GM12891 (cell line): Measurements from ENCODE around the gene MOB1A.
A peak's percentile ranks its signal among the peaks of the same experiment; 100 is the strongest.
"Not testable (repeated sequence)": the region's sequence is repeated elsewhere in the genome, so short reads cannot be mapped to it uniquely, and the experiment has no call there.

ENCODE experiments used
- DNase-seq: peaks from one replicate; pipeline ENCODE4 v3.0.0; 2011; ENCODE audit warnings: low spot score; ENCODE audit not compliant: insufficient read length
- FAIRE-seq: peaks from 2 replicates; lab custom pipeline; 2011; peaks lifted over from hg19 to GRCh38; lab: Jason Lieb, UNC
- PAX5 ChIP-seq: IDR thresholded peaks from 2 replicates; pipeline ENCODE4 v1.6.1; 2011; ENCODE audit warnings: low read length, moderate library complexity, mild to moderate bottlenecking; ENCODE audit not compliant: insufficient read depth, severe bottlenecking
- POLR2A ChIP-seq: IDR thresholded peaks from 2 replicates; pipeline ENCODE4 v1.6.1; 2011; ENCODE audit warnings: low read depth, low read length, control low read depth
- POLR2AphosphoS5 ChIP-seq: IDR thresholded peaks from 2 replicates; pipeline ENCODE4 v1.6.1; 2011; ENCODE audit warnings: low read depth, low read length, control low read depth
- POU2F2 ChIP-seq: IDR thresholded peaks from 2 replicates; pipeline ENCODE4 v1.6.1; 2011; ENCODE audit warnings: low read depth, mild to moderate bottlenecking, control low read depth, low read length, moderate library complexity
- SPI1 ChIP-seq: IDR thresholded peaks from 2 replicates; pipeline ENCODE4 v1.6.1; 2011; ENCODE audit warnings: low read depth, low read length, control low read depth
- TAF1 ChIP-seq: IDR thresholded peaks from 2 replicates; pipeline ENCODE4 v1.6.1; 2011; ENCODE audit warnings: low read depth, low read length, control low read depth

MOB1A gene

GRCh38 chr2:74142340-74142739, 36.3 kb downstream of the MOB1A start:
- TF ChIP-seq SPI1 (no peak), PAX5 (no peak), POLR2A (no peak), POLR2AphosphoS5 (no peak), TAF1 (no peak), POU2F2 (no peak)
- DNase-seq (no peak), FAIRE-seq (no peak)

- TF ChIP-seq TAF1 (no peak), POLR2A (no peak), POLR2AphosphoS5 (no peak), POU2F2 (no peak), PAX5 (no peak), SPI1 (no peak)
- no peak for DNase-seq
- FAIRE-seq = no peak
Observed at GRCh38 chr2:74138600-74139323, 39.9 kb downstream of the MOB1A start.

- TF ChIP-seq SPI1 = no peak
- no peak for TF ChIP-seq POLR2AphosphoS5
- no peak for TF ChIP-seq POLR2A
- TF ChIP-seq POU2F2 = no peak
- TF ChIP-seq PAX5 = no peak
- TF ChIP-seq TAF1 = no peak
- FAIRE-seq (no peak), DNase-seq (no peak)
Observed at GRCh38 chr2:74137651-74138599, 40.8 kb downstream of the MOB1A start.

GRCh38 chr2:74131901-74132300, 46.8 kb downstream of the MOB1A start:
- FAIRE-seq = no peak
- TF ChIP-seq POLR2AphosphoS5 (no peak), POU2F2 (no peak), PAX5 (no peak), TAF1 (no peak), SPI1 (no peak), POLR2A (no peak)
- no peak for DNase-seq

GRCh38 chr2:74130211-74130995, 48.3 kb downstream of the MOB1A start:
- TF ChIP-seq TAF1 (no peak), PAX5 (no peak), POLR2AphosphoS5 (no peak), POLR2A (no peak), POU2F2 (no peak), SPI1 (no peak)
- DNase-seq (no peak), FAIRE-seq (no peak)

- DNase-seq = no peak
- no peak for FAIRE-seq
- TF ChIP-seq POLR2A = no peak
- TF ChIP-seq TAF1 = no peak
- TF ChIP-seq SPI1 = no peak
- no peak for TF ChIP-seq POU2F2
- no peak for TF ChIP-seq PAX5
- no peak for TF ChIP-seq POLR2AphosphoS5
Observed at GRCh38 chr2:74128206-74128605, 50.5 kb downstream of the MOB1A start.

- FAIRE-seq, DNase-seq: not testable (repeated sequence)
Observed at GRCh38 chr2:74123955-74124354, 54.7 kb downstream of the MOB1A start.

- FAIRE-seq, DNase-seq: not testable (repeated sequence)
Observed at GRCh38 chr2:74121846-74122245, 56.8 kb downstream of the MOB1A start.

GRCh38 chr2:74119912-74120825, 58.5 kb downstream of the MOB1A start:
- FAIRE-seq = peak; percentile 79
- TF ChIP-seq POU2F2 (no peak), POLR2A (peak; percentile 82), TAF1 (peak; percentile 96), POLR2AphosphoS5 (peak; percentile 79), SPI1 (peak; percentile 41; the same call in 1 of the 2 replicates)
- peak; percentile 92 for DNase-seq
